Liver (tissue), 3 donors: ENCODE measurements around the gene PPP1R2.

Experiments
- EGR1 ChIP-seq, 2 donors: IDR thresholded peaks; 2 replicates each; pipeline ENCODE4 v1.6.1; 2016 to 2018; ENCODE audit warnings: antibody characterized with exemption in 2 of 2, low read depth in 2 of 2
- FOXA1 ChIP-seq: IDR thresholded peaks from 2 replicates; pipeline ENCODE4 v1.6.1; 2016; ENCODE audit warnings: antibody characterized with exemption
- HNF4A ChIP-seq, 2 donors: conservative IDR thresholded peaks; 2 replicates each; pipeline ENCODE4 v1.6.1; 2016; ENCODE audit warnings: antibody characterized with exemption in 2 of 2, mild to moderate bottlenecking in 2 of 2
- RAD21 ChIP-seq, 2 donors: IDR thresholded peaks; 2 replicates each; pipeline ENCODE4 v1.6.1; 2016; ENCODE audit warnings: antibody characterized with exemption in 2 of 2, mild to moderate bottlenecking in 2 of 2
- RXRA ChIP-seq, 2 donors: IDR thresholded peaks; 2 replicates each; pipeline ENCODE4 v1.6.1; 2017 to 2018; ENCODE audit warnings: antibody characterized with exemption in 2 of 2, mild to moderate bottlenecking in 1 of 2
- TAF1 ChIP-seq: conservative IDR thresholded peaks from 2 replicates; pipeline ENCODE4 v1.6.1; 2016; ENCODE audit warnings: antibody characterized with exemption, mild to moderate bottlenecking
- YY1 ChIP-seq: IDR thresholded peaks from 2 replicates; pipeline ENCODE4 v1.6.1; 2016; ENCODE audit warnings: antibody characterized with exemption, mild to moderate bottlenecking
- TF ChIP-seq, protein P1 (sequence below): fragments of 150-350 bp; IDR thresholded peaks from 2 replicates; pipeline ENCODE4 v1.5.1; 2017; ENCODE audit warnings: improper control_type of control experiment, low read depth, low read length; ENCODE audit not compliant: missing input control
- TF ChIP-seq, protein P2 (sequence below): IDR thresholded peaks from 2 replicates; pipeline ENCODE4 v1.6.1; 2016; ENCODE audit warnings: antibody characterized with exemption
- TF ChIP-seq, protein P3 (sequence below): IDR thresholded peaks from 2 replicates; pipeline ENCODE4 v1.6.1; 2016; ENCODE audit warnings: antibody characterized with exemption, mild to moderate bottlenecking
- TF ChIP-seq, protein P4 (sequence below): IDR thresholded peaks from 2 replicates; pipeline ENCODE4 v1.6.1; 2016; ENCODE audit warnings: antibody characterized with exemption
- donor health status: healthy.
- donor health status: healthy.

DNA sequence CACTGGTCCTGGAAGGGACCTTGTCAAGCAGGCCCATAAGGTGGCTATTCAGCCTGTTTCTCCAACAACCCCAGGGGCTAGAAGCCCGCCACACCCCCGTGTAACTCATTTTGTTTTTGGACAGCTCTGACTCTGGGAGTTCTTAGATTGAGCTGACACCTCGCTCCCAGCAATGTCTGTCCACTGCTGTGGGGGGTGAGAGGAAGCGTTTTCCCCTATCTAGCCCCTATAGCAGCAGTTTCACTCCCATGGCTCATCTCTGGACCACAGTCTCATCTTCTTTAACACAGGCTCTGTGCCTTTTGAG is 1.1 kb upstream of the PPP1R2 start:
- TF ChIP-seq, protein P1, sequence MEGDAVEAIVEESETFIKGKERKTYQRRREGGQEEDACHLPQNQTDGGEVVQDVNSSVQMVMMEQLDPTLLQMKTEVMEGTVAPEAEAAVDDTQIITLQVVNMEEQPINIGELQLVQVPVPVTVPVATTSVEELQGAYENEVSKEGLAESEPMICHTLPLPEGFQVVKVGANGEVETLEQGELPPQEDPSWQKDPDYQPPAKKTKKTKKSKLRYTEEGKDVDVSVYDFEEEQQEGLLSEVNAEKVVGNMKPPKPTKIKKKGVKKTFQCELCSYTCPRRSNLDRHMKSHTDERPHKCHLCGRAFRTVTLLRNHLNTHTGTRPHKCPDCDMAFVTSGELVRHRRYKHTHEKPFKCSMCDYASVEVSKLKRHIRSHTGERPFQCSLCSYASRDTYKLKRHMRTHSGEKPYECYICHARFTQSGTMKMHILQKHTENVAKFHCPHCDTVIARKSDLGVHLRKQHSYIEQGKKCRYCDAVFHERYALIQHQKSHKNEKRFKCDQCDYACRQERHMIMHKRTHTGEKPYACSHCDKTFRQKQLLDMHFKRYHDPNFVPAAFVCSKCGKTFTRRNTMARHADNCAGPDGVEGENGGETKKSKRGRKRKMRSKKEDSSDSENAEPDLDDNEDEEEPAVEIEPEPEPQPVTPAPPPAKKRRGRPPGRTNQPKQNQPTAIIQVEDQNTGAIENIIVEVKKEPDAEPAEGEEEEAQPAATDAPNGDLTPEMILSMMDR: no peak
- TF ChIP-seq, protein P2, sequence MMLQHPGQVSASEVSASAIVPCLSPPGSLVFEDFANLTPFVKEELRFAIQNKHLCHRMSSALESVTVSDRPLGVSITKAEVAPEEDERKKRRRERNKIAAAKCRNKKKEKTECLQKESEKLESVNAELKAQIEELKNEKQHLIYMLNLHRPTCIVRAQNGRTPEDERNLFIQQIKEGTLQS: no peak
- no peak for TF ChIP-seq RXRA (IDR thresholded peaks at IDR 0.05)
- TF ChIP-seq, protein P3, sequence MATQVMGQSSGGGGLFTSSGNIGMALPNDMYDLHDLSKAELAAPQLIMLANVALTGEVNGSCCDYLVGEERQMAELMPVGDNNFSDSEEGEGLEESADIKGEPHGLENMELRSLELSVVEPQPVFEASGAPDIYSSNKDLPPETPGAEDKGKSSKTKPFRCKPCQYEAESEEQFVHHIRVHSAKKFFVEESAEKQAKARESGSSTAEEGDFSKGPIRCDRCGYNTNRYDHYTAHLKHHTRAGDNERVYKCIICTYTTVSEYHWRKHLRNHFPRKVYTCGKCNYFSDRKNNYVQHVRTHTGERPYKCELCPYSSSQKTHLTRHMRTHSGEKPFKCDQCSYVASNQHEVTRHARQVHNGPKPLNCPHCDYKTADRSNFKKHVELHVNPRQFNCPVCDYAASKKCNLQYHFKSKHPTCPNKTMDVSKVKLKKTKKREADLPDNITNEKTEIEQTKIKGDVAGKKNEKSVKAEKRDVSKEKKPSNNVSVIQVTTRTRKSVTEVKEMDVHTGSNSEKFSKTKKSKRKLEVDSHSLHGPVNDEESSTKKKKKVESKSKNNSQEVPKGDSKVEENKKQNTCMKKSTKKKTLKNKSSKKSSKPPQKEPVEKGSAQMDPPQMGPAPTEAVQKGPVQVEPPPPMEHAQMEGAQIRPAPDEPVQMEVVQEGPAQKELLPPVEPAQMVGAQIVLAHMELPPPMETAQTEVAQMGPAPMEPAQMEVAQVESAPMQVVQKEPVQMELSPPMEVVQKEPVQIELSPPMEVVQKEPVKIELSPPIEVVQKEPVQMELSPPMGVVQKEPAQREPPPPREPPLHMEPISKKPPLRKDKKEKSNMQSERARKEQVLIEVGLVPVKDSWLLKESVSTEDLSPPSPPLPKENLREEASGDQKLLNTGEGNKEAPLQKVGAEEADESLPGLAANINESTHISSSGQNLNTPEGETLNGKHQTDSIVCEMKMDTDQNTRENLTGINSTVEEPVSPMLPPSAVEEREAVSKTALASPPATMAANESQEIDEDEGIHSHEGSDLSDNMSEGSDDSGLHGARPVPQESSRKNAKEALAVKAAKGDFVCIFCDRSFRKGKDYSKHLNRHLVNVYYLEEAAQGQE: no peak
- no peak for TF ChIP-seq RAD21 (IDR thresholded peaks at IDR 0.05)
- TF ChIP-seq FOXA1: no peak
- TF ChIP-seq EGR1 (IDR thresholded peaks at IDR 0.05; ENCODE audit: low read depth in 2 of 2): no peak
- TF ChIP-seq YY1: no peak
- no peak for TF ChIP-seq HNF4A (conservative IDR thresholded peaks at IDR 0.05)
- TF ChIP-seq, protein P4, sequence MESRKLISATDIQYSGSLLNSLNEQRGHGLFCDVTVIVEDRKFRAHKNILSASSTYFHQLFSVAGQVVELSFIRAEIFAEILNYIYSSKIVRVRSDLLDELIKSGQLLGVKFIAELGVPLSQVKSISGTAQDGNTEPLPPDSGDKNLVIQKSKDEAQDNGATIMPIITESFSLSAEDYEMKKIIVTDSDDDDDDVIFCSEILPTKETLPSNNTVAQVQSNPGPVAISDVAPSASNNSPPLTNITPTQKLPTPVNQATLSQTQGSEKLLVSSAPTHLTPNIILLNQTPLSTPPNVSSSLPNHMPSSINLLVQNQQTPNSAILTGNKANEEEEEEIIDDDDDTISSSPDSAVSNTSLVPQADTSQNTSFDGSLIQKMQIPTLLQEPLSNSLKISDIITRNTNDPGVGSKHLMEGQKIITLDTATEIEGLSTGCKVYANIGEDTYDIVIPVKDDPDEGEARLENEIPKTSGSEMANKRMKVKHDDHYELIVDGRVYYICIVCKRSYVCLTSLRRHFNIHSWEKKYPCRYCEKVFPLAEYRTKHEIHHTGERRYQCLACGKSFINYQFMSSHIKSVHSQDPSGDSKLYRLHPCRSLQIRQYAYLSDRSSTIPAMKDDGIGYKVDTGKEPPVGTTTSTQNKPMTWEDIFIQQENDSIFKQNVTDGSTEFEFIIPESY: no peak
- TF ChIP-seq TAF1: no peak
